ENCODE data around the gene ACOT13. TPM values are rescaled to one million over a fixed set of nuclear protein-coding genes. Genes with fewer than 3 reads are reported as not detected.

The ACOT13 gene
- total and polyA plus RNA-seq, 2 of the 8 experiments (the other 6 are each of a cell fraction or from before 2014, with no cell fraction given): 27.6 to 40.6 TPM

GRCh38 chr6:24699521-24700359 lies 32.9 kb downstream of the ACOT13 start:
- no peak overlapping the region for H3K4me3 ChIP-seq (ENCODE audit: extremely low read depth in 1 of 4, insufficient read depth in 2 of 4, low read depth in 3 of 4, low read length in 4 of 4)
- no peaks in the 10 kb centered on the region for H3K4me1 ChIP-seq (replicated peaks in 1 of 4; ENCODE audit: control insufficient read depth in 3 of 4, insufficient read depth in 4 of 4, low read length in 3 of 4)
- H4K5ac ChIP-seq (ENCODE audit: insufficient read length, low read depth, low read length): no peak overlapping the region
- no peak overlapping the region for H3K27ac ChIP-seq (ENCODE audit: low read depth, low read length)
- H2BK120ac ChIP-seq (replicated peaks; ENCODE audit: low read depth, low read length): no peak overlapping the region
- no peak overlapping the region for H3K14ac ChIP-seq (ENCODE audit: insufficient read length)
- POLR2A ChIA-PET (ENCODE audit: partially characterized antibody): interaction anchor here (0.6 to 1.5 kb wide), 6 partner anchors 8 to 220 kb away, joined by 3 to 4 read pairs (median 3); no protein-coding TSS in a partner anchor
- H3K79me1 ChIP-seq (ENCODE audit: low read depth, low read length): no peaks in the 10 kb centered on the region
- no peak overlapping the region for H2BK15ac ChIP-seq (ENCODE audit: low read length)
- no peak overlapping the region for H3K18ac ChIP-seq (ENCODE audit: extremely low read depth, low read length)
- H2BK12ac ChIP-seq (ENCODE audit: low read depth, low read length): no peak overlapping the region
- no peak overlapping the region for H2BK20ac ChIP-seq (ENCODE audit: low read length)
- H3K27me3 ChIP-seq (replicated peaks in 1 of 4; ENCODE audit: control insufficient read depth in 3 of 4, extremely low read depth in 1 of 4, insufficient read depth in 3 of 4, low read length in 3 of 4): no peaks in the 10 kb centered on the region
- DNase-seq (ENCODE audit: low read depth in 1 of 2, low spot score in 2 of 2) (no peak), FAIRE-seq (no peak)
- no peaks in the 10 kb centered on the region for H3K79me2 ChIP-seq (ENCODE audit: control insufficient read depth in 1 of 2, insufficient read depth in 2 of 2, low read length in 2 of 2)
- no peak overlapping the region for H3K56ac ChIP-seq (replicated peaks; ENCODE audit: insufficient read length, low read depth, low read length)
- no peak overlapping the region for H4K8ac ChIP-seq (ENCODE audit: extremely low read depth, insufficient read depth, low read length)
- H3K36me3 ChIP-seq (ENCODE audit: control insufficient read depth in 2 of 4, insufficient read depth in 4 of 4, low read length in 3 of 4): peaks cover 0 to 48% (median 12%) of the 10 kb centered on the region in 4 experiments; a peak in 5 of 8 replicates
- no peak overlapping the region for H3K9ac ChIP-seq (replicated peaks in 1 of 4; ENCODE audit: extremely low read depth in 1 of 4, low read depth in 3 of 4, low read length in 3 of 4)
- H2AK5ac ChIP-seq (ENCODE audit: low read depth, low read length): no peak overlapping the region
- H3K23ac ChIP-seq (ENCODE audit: insufficient read length): no peak overlapping the region
- peaks cover 0 to 6% of the 10 kb centered on the region in 2 experiments for H4K20me1 ChIP-seq (replicated peaks in 1 of 2; ENCODE audit: control insufficient read depth in 1 of 2, insufficient read depth in 2 of 2, low read length in 2 of 2)
- CTCF ChIA-PET (ENCODE audit: partially characterized antibody): interaction anchor here (0.7 to 1.2 kb wide), 3 partner anchors 46 to 720 kb away, joined by 3 to 4 read pairs (median 3); no protein-coding TSS in a partner anchor
- no peak overlapping the region for H2AFZ ChIP-seq (ENCODE audit: low read length)
- H3K9me3 ChIP-seq (ENCODE audit: insufficient read depth in 2 of 2, low read depth in 1 of 2, low read length in 1 of 2): no peaks in the 10 kb centered on the region
- H2BK5ac ChIP-seq (ENCODE audit: low read depth, low read length): no peak overlapping the region
- no peak overlapping the region for H3K4me2 ChIP-seq (ENCODE audit: insufficient read depth in 1 of 2, low read depth in 2 of 2, low read length in 2 of 2)
- 91% methylated on average over 3 of the region's 3 CpGs; no CpG with 5 or more reads in 1 of the 2 experiments for WGBS, 2 experiments (ENCODE audit: extremely low coverage in 1 of 2, insufficient coverage in 1 of 2, insufficient read length in 1 of 2, insufficient replicate concordance in 2 of 2, low coverage in 1 of 2, low lambda C conversion rate in 2 of 2, missing lambda C conversion rate in 1 of 2)
- H3K4ac ChIP-seq (replicated peaks; ENCODE audit: insufficient read length, low read depth, low read length): no peak overlapping the region
- H3K23me2 ChIP-seq (ENCODE audit: low read depth, low read length): no peaks in the 10 kb centered on the region
- no peak overlapping the region for H4K91ac ChIP-seq (replicated peaks; ENCODE audit: insufficient read length, low read length)
- no peak for TF ChIP-seq BCL11A (IDR thresholded peaks at IDR 0.05; ENCODE audit: low read depth in 2 of 2, low read length in 2 of 2)
- no peak for TF ChIP-seq RXRA (IDR thresholded peaks at IDR 0.05; ENCODE audit: insufficient read depth, low read depth, low read length)
- TF ChIP-seq SP4 (IDR thresholded peaks at IDR 0.05; ENCODE audit: low read length): no peak
- no peak for TF ChIP-seq BACH1 (IDR thresholded peaks at IDR 0.05; ENCODE audit: low read length)
- no peak for TF ChIP-seq CHD1 (IDR thresholded peaks at IDR 0.05; ENCODE audit: low read depth, low read length)
- no peak for TF ChIP-seq CHD2 (IDR thresholded peaks at IDR 0.05; ENCODE audit: low read length)
- no peak for TF ChIP-seq TEAD4 (IDR thresholded peaks at IDR 0.05; ENCODE audit: low read depth, low read length)
- TF ChIP-seq E2F6 (IDR thresholded peaks at IDR 0.05): no peak
- no peak for TF ChIP-seq ZNF274 (IDR thresholded peaks at IDR 0.05; ENCODE audit: borderline replicate concordance, extremely low read depth, low read length)
- no peak for TF ChIP-seq SIX5 (IDR thresholded peaks at IDR 0.05; ENCODE audit: low read depth, low read length)
- TF ChIP-seq SP2 (IDR thresholded peaks at IDR 0.05; ENCODE audit: low read length): no peak
- no peak for TF ChIP-seq HDAC2 (IDR thresholded peaks at IDR 0.05; ENCODE audit: borderline replicate concordance in 1 of 2, low read depth in 2 of 2, low read length in 2 of 2)
